Measurements from ENCODE around the gene PLS3.
"Not testable (repeated sequence)": the region's sequence is repeated elsewhere in the genome, so short reads cannot be mapped to it uniquely, and the experiment has no call there.

The PLS3 gene

GRCh38 chrX:115602729-115603389, 41.9 kb downstream of the PLS3 start:
- FAIRE-seq (no peak), DNase-seq (ENCODE audit: insufficient read length, low spot score) (no peak)

GRCh38 chrX:115603534-115604074, 42.6 kb downstream of the PLS3 start:
- DNase-seq (ENCODE audit: insufficient read length, low spot score) (no peak), FAIRE-seq (no peak)

GRCh38 chrX:115606861-115607260, 45.9 kb downstream of the PLS3 start:
- no peak for FAIRE-seq
- DNase-seq (ENCODE audit: insufficient read length, low spot score), result no peak

GRCh38 chrX:115609621-115610020, 48.6 kb downstream of the PLS3 start:
- DNase-seq (ENCODE audit: insufficient read length, low spot score), result no peak
- FAIRE-seq, result no peak

- FAIRE-seq (no peak), DNase-seq (ENCODE audit: insufficient read length, low spot score) (peak; percentile 9)
These were observed 56.1 kb downstream of the PLS3 start for GRCh38 chrX:115616943-115617563.

- DNase-seq (ENCODE audit: insufficient read length, low spot score) (no peak), FAIRE-seq (no peak)
These were observed 61.6 kb downstream of the PLS3 start for GRCh38 chrX:115622534-115622933.

GRCh38 chrX:115624916-115625315, 63.9 kb downstream of the PLS3 start:
- no peak for DNase-seq (ENCODE audit: insufficient read length, low spot score)

GRCh38 chrX:115625572-115626301, 64.8 kb downstream of the PLS3 start:
- FAIRE-seq, result no peak
- DNase-seq (ENCODE audit: insufficient read length, low spot score), result no peak

More at GRCh38 chrX:115624916-115625315, 63.9 kb downstream of the PLS3 start:
- FAIRE-seq, result no peak

GRCh38 chrX:115630204-115630603, 69.2 kb downstream of the PLS3 start:
- DNase-seq (ENCODE audit: insufficient read length, low spot score), result no peak

GRCh38 chrX:115632455-115632854, 71.5 kb downstream of the PLS3 start:
- no peak for DNase-seq (ENCODE audit: insufficient read length, low spot score)
- FAIRE-seq, result no peak

More at GRCh38 chrX:115630204-115630603, 69.2 kb downstream of the PLS3 start:
- no peak for FAIRE-seq

- DNase-seq (ENCODE audit: insufficient read length, low spot score); FAIRE-seq: not testable (repeated sequence)
These were observed 72.4 kb downstream of the PLS3 start for GRCh38 chrX:115633397-115633796.

- DNase-seq (ENCODE audit: insufficient read length, low spot score) (no peak), FAIRE-seq (no peak)
These were observed 78.4 kb downstream of the PLS3 start for GRCh38 chrX:115639334-115639880.

GRCh38 chrX:115642311-115642710, 81.3 kb downstream of the PLS3 start:
- no peak for DNase-seq (ENCODE audit: insufficient read length, low spot score)

GRCh38 chrX:115642895-115643530, 82.0 kb downstream of the PLS3 start:
- peak; percentile 4 for DNase-seq (ENCODE audit: insufficient read length, low spot score)
- no peak for FAIRE-seq

More at GRCh38 chrX:115642311-115642710, 81.3 kb downstream of the PLS3 start:
- no peak for FAIRE-seq

GRCh38 chrX:115644397-115644796, 83.4 kb downstream of the PLS3 start:
- FAIRE-seq; DNase-seq (ENCODE audit: insufficient read length, low spot score): not testable (repeated sequence)

- FAIRE-seq (no peak), DNase-seq (ENCODE audit: insufficient read length, low spot score) (no peak)
These were observed 88.6 kb downstream of the PLS3 start for GRCh38 chrX:115649461-115650063.

GRCh38 chrX:115650449-115650848, 89.5 kb downstream of the PLS3 start:
- no peak for FAIRE-seq

GRCh38 chrX:115650916-115651315, 89.9 kb downstream of the PLS3 start:
- peak; percentile 1 for DNase-seq (ENCODE audit: insufficient read length, low spot score)
- no peak for FAIRE-seq

More at GRCh38 chrX:115650449-115650848, 89.5 kb downstream of the PLS3 start:
- DNase-seq (ENCODE audit: insufficient read length, low spot score), result no peak

- no peak for FAIRE-seq
- DNase-seq (ENCODE audit: insufficient read length, low spot score), result no peak
These were observed 91.2 kb downstream of the PLS3 start for GRCh38 chrX:115652221-115652620.

- DNase-seq (ENCODE audit: insufficient read length, low spot score), result no peak
- no peak for FAIRE-seq
These were observed 104.1 kb downstream of the PLS3 start for GRCh38 chrX:115665122-115665521.
